COLO668 (cell line): Measurements from ENCODE around the gene ZNF200.
"Not testable (repeated sequence)": the region's sequence is repeated elsewhere in the genome, so short reads cannot be mapped to it uniquely, and the experiment has no call there.

ENCODE experiments used
- DNase-seq: peaks from one replicate; lab custom pipeline; 2025; ENCODE audit not compliant: unreplicated experiment; lab: John Stamatoyannopoulos, UW

ZNF200 gene

GRCh38 chr16:3234857-3235561 is at the start of gene ZNF200:
Gene ZNF200 (minus strand): TSS chr16:3235158. CDS start chr16:3233755, 1,403 bp downstream.
- DNase-seq = peak; percentile 95

- DNase-seq = peak; percentile 49
These were observed 48.8 kb upstream of the ZNF200 start for GRCh38 chr16:3283543-3284447.

DNA sequence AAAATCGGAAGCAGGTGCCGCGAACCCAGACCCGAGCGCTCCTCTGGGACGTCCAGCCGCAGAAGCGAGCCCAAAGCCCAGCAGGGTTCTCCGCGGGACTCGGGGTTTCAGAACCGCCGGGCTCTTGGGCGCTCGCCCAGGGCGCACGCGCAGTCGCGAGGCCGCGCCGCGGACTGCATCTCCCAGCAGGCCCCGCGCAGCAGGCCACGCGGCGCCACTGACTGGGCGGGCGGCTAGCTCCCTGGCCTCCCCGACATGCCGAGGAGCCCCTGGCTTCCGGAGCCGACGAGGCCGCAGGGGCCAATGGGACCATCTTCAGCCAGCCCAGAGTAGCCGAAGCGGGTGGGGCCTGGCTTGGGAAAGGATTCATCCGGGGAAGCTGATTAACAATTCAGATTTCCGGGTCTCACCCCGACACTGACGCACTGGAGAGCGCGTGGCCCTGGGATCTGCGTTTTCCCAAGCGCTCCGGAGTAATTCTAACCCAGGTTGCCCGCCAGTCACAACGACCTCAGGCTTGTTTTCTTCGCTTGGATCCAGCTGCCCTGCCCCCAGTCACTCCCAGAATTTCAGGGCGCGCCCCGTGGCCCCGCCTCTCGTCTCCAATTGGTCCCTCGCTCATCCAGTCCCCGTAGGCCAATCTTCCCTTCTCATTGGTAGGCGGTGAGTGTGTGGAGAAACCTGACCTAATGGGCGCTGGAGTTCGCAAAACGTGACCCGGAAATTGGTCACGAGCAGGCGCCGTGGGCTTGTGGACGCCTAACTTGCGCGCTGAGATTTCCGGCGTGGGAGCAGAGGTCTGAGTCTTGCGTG is 48.0 kb upstream of the ZNF200 start, which contains the start of gene ZNF263:
ZNF263 (plus strand) TSS at position 762 of the 813 bp plus-strand sequence. CDS start 328 bp downstream, outside the sequence.
- DNase-seq = peak; percentile 96

DNA sequence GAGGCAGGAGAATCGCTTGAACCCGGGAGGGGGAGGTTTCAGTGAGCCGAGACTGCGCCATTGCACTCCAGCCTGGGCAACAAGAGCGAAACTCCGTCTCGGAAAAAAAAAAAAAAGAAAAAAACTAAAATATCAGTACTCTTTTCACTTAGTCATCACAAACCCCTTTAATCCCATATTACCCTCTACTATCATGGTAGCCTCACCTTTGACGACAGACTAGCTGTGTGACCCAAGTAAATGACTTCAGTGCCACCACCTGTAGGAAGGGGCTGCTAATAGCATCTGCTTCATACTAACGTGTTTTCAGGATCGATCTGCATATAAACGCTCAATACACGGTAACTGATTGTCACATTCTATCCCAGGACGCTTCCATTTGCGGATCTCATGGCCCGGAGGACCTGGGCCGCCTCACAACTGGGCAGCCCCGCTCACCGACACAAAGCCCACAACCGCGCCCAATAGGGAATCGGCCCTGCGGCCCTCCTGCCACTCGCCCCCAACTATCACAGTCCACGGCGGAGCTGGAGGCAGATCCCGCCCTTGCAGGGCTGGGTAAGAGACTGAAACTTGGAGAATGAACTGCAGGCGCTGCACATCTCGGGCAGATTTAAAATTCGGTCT is 47.3 kb upstream of the ZNF200 start:
- peak; percentile 76 for DNase-seq

DNA sequence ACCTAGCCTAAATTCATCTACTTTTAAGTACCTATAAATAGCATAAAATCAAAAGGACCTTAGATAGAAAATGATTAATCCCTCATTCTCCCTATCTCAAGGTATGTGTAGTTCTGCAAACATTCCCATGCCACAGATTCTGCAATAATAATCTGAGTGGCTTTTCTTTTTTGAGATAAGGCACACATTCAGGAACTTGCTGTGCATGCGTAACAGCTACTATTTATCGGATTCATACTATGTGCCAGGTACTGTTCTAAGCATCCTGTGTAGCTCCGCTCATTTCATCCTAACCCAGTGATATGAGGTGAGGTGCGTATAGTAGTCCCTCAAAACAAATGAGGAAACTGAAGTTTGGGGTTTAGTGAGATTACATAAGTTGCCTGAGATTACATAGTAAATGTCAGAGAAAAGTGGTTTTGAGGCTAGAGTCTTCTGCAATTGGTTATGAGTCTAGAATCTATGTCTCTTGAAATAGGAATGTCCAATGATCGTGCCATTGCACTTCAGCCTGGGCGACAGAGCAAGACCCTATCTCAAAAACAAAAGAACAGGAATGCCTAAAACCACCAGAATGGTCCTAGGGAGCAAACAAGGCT is 46.4 kb upstream of the ZNF200 start:
- no peak for DNase-seq

DNA sequence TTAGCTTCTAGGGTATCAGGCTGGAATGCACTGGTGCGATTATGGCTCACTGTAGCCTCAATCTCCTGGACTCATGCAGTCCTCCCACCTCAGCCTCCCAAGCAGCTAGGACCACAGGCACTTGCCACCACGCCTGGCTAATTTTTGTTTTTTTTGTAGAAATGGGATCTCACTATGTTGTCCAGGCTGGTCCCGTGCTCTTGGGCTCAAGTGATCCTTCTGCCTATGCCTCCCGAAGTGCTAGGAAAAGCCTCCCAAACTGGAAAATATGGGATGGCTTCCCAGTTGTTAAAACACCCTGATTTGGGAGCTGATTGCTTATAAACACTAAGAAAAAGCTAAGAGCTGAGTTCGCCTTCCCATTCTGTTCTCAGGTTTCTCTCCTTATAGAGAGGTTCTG is 41.7 kb upstream of the ZNF200 start:
- no peak for DNase-seq

DNA sequence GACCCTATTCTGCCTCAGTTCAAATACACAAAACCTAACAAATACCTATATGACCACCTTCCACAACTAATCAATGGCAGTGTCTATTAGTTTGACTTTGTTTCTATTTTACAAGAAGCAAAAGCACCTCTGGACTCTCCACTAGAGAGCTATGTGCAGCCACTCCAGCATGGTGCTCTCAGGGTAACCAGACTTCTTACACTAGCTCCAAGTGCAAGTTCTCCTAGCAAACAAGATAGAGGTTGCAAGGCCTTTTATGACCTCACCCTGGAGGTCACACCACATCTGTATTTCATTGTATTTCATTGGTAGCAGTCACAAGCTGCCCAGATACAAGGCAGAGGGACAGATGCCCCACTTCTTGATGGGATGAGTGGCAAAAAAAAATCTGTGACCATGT is 40.0 kb upstream of the ZNF200 start:
- DNase-seq = no peak

- no peak for DNase-seq
These were observed 39.5 kb upstream of the ZNF200 start for GRCh38 chr16:3274490-3274889.

DNA sequence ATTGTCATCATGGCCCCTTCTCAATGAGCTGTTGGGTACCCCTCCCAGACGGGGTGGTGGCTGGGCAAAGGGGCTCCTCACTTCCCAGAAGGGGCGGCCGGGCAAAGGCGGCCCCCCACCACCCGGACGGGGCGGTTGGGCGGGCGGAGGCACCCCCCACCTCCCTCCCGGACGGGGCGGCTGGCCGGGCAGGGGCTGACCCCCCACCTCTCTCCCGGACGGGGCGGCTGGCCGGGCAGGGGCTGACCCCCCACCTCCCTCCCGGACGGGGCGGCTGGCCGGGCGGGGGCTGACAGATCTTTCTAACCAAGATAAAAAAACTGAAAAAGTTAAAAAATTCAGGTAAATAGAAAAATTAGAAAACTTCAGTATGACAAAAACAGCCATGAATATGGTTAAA is 36.3 kb upstream of the ZNF200 start:
- DNase-seq = not testable (repeated sequence)

GRCh38 chr16:3270718-3271117 is 35.8 kb upstream of the ZNF200 start:
- not testable (repeated sequence) for DNase-seq

- no peak for DNase-seq
These were observed 33.3 kb upstream of the ZNF200 start for GRCh38 chr16:3268294-3268693.

DNA sequence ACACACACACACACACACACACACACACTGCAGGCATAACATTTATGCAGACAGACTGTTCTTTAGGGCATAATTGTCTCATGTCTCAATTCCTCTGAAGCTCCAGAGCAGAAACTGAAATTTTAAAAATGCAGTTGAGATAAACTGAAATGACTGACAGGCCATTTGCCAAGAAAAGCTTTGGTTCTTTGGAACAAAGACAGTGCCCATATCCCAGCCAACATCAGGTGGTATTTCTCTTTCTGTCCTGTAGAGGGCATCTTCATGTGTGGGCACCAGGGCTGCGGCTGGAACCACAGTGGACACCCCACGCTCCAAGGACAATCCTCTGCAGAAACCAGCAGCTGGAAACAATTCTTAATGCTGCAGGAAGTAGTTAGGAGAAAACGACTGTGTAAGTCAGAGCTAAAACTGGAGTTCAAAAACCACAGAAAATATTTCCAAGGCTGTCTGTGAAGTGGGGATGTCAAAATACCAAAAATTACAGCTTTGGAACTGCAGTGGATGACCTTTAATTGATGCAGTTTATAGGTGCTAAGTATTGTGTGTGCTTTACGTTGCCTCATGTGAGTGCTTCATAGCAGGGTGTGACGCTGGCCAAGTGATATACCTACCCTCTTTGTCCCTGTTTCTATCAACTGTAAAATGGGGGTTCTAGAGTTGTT is 32.0 kb upstream of the ZNF200 start:
- DNase-seq = peak; percentile 6

GRCh38 chr16:3264137-3265036 is 29.4 kb upstream of the ZNF200 start:
- DNase-seq = peak; percentile 98

DNA sequence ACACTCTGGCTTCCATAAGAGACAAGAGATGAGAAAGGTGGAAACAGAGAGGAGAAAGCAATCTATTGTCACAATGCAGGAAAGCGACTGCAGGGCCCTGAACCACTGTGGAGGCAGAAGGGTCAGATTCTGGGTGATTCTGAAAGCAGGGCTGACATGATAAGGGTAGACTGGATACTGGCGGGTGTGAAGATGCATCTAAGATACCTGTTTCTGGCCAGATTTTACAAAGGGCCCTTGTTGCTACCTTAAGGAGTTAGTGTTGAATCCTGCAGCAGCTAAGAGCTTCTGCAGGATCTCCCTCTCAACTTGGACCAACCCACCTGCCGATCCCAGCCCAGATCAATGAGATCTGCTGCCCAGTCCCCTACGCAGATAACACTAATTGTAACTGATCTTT is 27.6 kb upstream of the ZNF200 start:
- no peak for DNase-seq

- no peak for DNase-seq
These were observed 24.9 kb upstream of the ZNF200 start for GRCh38 chr16:3259836-3260235.

GRCh38 chr16:3256866-3257465 is 22.0 kb upstream of the ZNF200 start:
- no peak for DNase-seq

DNA sequence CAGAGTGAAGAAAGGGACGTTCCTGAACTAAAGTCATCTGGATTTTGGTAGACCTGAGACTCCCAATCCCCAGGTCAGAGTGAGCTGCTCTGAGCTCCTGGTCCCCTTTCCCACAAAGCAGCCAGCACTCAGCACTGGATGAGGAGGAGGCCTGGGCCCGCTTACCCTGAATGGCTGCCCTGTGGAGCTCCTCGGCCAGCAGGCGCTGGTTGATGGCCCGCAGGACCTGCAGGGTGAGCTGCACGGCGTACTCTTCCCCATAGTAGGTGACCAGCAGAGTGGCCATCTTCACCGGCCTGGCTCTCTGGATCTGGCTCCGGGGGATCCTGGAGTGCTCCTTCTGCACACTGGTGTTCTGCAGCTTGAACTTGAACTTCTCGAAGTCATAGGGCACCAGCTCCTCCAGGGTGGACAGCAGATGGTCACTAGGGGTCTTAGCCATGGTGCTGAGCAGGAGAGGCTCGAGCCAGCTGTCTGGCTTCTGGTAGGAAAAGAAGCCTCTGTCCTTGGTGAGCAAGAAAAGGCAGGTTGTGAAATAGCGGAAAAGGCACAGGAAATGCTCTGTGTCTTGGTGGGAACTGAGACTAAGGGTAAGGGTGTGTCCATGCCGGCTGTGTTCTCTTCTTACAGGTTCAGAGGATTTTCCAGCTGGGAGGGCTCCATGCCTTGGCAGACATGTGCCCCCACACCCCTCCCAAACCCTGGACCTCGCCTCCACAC is 21.3 kb upstream of the ZNF200 start, which contains the start of gene MEFV:
MEFV (minus strand) TSS at position 488 of the 720 bp plus-strand sequence; CDS start at position 442, 46 bp downstream.
- DNase-seq = no peak

DNA sequence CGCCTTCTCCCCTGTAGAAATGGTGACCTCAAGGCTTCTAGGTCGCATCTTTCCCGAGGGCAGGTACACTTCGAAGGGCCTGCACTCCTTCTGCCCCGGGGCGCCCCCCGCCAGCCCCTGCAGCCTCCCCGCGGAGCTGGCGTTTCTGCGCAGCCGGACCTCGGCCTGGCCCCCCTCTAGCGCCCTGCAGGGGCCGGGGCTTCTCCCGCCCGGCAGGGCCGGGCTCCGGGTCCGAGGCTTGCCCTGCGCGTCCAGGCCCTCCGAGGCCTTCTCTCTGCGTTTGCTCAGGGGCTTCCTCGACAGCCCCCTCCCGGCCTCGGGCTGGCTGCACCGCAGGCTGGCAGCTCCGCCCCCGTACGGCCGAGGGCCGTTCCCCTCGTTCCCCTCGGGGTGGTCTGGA is 19.4 kb upstream of the ZNF200 start:
- DNase-seq = no peak
